Superior temporal gyrus (tissue), 1 donor: Measurements from ENCODE around the gene C1R.
"Not testable (repeated sequence)": the region's sequence is repeated elsewhere in the genome, so short reads cannot be mapped to it uniquely, and the experiment has no call there.

Experiments used
- DNase-seq: peaks from one replicate; pipeline ENCODE4 v3.0.0-alpha.2; 2016; ENCODE audit errors: extremely low spot score

C1R gene

DNA sequence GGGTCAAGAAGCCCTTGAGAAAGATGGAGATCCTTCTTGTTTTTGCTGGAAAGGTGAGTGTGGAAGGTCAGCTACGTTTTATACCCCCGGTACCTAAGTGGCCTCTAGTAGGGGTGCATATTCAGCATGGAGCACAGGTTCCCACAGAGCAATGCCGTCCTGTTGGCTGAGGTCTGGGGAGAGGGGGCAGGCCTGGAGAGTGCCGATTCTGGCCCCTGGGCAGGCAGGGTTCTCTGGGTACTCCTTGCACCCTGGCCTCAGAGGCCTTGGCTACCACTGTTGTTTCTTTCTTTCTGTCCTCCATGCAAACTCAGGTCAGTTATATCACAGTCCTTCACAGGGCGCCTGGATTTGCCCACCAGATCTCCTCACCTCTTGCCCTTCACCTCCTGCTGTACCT is 27.9 kb upstream of the C1R start:
- DNase-seq, result no peak

DNA sequence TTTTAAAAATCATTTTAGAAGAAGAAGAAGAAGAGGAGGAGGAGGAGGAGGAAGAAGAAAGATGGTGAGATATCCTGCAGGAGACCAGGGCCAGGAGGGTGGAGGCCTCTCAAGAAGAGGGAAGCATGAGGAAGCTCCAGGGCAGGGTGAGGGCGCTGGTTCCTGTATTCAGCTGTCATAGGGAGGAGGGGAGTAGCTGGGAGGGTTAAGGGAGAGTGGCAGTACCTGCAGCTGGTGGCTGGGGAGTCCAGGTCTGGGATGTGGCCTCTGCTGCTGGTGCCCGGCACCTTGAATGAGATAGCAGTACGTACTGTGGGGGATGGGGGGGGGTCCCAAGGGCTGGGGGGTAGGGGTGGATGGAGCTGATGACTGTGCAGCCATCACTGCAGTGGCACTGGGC is 26.6 kb upstream of the C1R start:
- DNase-seq, result no peak

DNA sequence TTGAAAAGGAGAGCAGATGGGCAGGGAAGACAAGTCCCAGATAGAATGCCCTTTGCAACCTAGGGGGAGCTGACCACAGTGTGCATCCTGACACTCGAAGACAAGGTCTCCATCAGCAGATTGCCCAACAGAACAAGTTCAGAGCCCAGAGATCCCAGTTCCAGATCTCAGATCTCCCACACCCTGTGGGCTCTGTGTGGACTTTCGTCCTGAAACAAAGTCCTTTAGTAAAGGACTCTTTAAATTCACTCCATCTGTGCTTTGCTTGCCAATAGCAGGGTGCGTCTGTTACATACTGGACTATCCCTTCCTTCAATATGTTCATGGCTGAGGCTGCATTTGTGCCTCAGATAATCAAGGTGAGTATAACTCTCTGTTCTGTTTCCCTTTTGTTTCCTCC is 25.4 kb upstream of the C1R start:
- DNase-seq, result no peak

DNA sequence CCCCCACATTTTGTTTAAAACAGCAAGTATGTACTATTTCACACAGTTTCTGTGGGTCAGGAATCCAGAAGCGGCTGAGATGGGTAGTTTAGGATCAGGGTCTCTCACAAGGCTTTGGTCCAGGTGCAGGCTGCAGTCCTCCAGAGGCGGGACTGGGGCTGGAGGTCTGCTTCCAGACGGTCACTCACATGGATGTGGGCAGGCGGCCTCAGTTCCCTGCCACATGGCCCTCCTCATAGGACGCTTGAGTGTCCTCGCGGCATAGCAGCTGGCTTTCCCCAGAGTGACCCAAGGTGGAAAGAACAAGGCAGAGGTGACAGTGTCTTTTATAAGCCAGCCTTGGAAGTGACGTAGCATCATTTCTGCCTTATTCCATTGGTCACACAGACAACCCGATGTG is 24.7 kb upstream of the C1R start:
- no peak for DNase-seq

GRCh38 chr12:7116196-7116595 is 24.0 kb upstream of the C1R start:
- no peak for DNase-seq

- no peak for DNase-seq
Measured at GRCh38 chr12:7114851-7115250, 22.6 kb upstream of the C1R start.

DNA sequence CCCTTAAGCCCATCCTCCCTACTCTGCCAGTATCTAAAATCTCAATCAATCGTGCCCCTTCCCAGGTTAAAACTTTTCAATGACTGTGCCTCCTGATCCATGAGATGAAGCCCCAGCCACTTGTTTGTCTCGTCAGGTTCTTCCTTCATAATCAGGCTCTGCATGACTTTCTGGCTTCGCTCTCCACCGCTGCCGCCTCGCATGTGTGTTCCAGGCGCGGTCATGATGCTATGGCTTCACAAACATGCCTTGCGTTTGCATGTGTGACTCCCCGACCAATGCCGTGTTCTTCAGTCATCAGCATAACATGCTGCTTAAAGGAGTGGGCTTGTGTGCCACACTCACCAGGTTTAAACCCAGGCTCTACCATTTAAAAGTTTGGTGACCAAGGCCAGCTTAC is 21.8 kb upstream of the C1R start:
- DNase-seq, result no peak

DNA sequence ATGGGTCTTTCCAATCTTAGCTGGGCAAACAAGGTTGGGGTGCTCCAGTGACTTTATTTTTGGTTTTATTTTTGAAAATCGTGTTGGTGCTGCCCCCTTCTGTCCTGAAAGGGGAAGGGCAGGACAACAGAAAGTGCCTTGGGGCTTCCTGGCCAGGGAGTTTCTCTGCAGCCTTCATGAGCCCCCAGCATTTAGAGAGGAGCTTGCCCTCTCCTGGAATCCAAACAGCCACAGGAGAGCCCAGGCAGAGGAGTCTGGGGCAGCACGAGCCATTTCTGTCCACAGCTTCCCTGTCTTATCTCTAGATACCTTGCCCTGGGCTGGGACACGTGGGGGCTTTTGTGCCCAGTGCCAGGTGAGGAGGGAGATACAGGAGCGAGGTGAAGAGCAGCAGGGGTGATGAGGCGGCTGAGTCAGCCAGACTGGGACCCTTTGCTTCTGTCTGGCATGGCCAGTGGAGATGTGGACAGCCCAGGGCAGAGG is 21.2 kb upstream of the C1R start:
- peak; percentile 45 for DNase-seq

GRCh38 chr12:7112041-7112440 is 19.8 kb upstream of the C1R start:
- DNase-seq, result no peak

- DNase-seq, result no peak
Measured at GRCh38 chr12:7110661-7111060, 18.4 kb upstream of the C1R start.

- DNase-seq, result no peak
Measured at GRCh38 chr12:7109572-7109920, 17.3 kb upstream of the C1R start.

DNA sequence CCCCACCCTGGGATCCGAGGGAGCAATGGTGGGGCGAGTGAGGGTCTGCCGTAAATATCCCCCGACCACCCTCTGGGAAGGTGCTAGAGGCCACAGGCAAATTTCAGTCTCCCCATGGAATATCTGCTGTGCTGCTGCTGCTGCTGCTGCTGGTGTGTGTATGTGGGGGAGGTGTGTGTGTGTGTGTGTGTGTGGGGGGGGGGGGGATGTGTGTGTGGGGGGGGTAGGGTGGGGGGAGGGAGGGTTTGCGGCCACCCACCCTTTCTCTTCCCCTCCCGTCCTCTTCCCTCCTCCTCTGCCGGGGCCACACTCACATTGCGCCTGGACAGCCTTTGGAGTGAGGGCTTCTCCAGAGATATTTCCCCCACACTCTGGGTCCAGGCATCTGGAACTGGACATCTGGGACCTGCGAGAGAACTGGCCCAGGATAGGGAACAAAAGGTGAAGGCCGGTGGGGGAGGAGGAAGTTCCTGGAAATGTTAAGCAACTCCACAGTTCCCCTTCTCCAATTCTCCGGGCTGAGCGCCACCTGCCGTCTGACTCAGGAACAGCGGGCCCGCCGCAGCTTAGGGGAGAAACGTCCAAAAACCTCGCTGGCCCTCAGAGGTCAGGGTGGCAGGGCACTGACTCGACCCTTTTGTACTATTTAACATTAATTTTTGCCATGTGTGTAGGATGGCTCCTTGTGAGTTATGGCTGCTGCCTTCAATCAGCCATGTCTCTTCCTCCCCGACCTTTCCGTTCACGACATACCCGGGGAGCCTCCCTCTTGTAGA is 16.7 kb upstream of the C1R start, which contains the start of gene C1RL:
TSS of gene C1RL (minus strand) at position 419 of the 776 bp plus-strand sequence. CDS start at position 385, 34 bp downstream.
- peak; percentile 79 for DNase-seq

DNA sequence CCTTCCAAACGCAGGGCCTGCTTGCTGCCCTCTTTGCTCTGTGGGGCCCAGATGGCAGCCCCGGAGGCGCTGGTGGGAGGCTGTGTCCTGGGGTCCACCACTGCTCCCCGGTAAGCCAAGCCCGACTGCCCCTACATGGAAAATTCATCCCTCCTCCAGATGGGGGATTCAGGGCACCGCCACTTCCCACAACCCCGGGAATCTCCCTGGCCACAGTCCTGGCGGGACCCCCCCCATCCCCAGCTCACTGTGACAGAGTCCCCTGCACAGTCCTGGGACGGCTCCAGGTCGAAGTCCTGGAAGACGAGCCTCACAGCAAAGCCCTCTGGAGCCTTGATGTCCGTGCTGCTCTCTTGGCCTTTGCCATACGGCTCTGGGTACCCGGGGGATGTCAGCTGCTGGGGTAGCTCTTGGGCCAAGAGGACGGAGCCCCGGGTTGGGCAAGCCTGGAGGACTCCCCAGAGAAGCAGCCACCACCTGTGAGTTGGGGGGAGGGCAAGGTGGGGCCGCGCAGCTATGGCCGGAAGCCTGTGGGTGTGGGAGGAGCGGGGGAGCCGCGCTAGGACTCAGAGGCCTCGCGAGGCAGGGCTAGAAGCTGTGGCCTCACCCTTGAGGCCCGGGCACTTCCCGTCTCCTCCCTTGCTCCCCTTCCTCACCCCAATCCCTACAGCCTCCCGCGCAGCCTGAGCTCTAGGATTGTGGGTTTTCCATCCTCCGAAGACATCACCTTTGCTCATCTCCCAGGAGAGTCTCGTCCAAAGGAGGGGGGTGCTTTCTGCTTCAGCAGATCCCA is 16.0 kb upstream of the C1R start:
- peak; percentile 9 for DNase-seq

GRCh38 chr12:7107636-7108002 is 15.4 kb upstream of the C1R start:
- no peak for DNase-seq

DNA sequence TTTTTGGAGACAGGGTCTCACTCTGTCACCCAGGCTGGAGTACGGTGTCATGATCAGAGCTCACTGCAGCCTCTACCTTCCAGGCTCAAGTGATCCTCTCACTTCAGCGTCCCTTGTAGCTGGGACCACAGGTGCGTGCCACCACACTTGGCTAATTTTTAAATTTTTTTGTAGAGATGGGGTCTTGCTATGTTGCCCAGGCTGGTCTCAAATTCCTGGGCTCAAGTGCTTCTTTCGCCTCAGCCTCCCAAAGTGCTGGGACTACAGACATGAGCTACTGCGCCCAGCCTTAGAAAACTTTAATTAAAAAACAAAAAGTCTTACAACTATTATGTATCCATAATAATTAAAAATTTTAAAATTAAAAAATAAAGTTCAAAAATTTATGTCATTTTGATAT is 14.9 kb upstream of the C1R start:
- not testable (repeated sequence) for DNase-seq

GRCh38 chr12:7106082-7106481 is 13.8 kb upstream of the C1R start:
- no peak for DNase-seq

DNA sequence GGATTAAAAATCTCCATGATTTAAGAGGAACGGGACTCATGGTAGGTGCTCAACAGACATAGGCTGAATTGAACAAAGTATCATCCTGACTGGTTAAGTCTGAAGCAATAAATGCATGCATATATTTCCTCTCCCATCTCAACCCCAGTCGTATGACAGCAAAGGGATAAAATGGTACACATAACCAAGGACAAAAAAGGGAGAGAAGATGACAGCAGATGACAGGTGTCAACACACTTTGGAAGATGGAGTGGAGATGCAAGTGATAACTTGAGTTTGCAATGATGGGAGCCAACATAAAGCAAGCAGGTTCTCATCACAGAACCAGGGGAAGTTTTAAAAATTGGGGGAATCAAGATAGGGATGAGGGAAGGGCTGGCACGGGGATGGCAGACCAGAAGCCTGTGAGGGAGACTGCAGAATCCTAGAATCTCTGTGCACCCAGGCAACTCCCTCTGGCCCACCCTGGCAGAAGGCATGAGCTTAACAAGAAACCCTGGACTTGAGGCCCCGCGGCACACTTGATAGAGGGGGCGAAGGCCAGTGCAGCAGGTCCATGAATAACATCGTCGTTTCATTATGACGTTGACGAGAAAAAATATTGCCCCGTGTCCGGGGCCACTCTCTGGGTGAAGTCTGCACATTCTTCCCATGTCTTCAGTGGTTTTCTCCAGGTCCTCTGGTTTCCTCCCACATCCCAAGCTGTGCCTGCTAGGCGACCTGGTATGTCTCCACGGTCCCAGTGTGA is 11.8 kb upstream of the C1R start:
- DNase-seq, result no peak

- no peak for DNase-seq
Measured at GRCh38 chr12:7102582-7102981, 10.3 kb upstream of the C1R start.

GRCh38 chr12:7101694-7102131 is 9.5 kb upstream of the C1R start:
- DNase-seq, result no peak

DNA sequence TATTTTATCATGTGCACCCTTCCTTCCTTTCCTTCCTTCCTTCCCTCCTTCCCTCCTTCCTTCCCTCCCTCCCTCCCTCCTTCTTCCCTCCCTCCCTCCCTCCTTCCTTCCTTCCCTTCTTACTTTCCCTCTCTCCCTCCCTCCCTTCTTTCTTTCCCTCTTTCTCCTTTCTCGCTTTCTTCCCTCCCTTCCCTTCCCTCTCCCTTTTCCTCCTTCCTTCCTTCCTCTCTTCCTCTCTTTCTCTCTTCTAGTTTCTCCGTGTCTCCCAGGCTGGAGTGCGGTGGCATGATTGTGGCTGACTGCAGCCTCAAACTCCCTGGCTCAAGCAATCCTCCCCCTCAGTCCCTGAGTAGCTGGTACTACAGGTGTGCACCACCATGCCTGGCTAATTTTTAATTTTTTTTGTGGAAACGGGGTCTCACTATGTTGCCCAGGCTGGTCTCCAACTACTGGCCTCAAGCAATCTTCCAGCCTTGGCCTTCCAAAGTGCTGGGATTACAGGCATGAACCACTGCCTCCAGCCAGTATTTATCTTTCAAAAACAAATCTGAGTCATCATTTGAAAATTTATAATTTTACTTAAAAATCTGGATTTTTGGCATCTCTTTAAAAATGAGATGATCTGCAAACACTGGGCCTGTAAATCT is 8.9 kb upstream of the C1R start:
- no peak for DNase-seq

GRCh38 chr12:7100239-7100638 is 8.0 kb upstream of the C1R start:
- no peak for DNase-seq
